SK-N-SH treated with all-trans-retinoic acid at 6 μM for 48 hours (cell line): ENCODE measurements around the gene CMBL.

Experiments
- ARNTL ChIP-seq: fragments of 450-650 bp; formaldehyde crosslinking; IDR thresholded peaks from 2 replicates; pipeline ENCODE4 v1.5.0; 2020; ENCODE audit warnings: low read depth, mild to moderate bottlenecking, moderate library complexity, borderline replicate concordance
- BACH2 ChIP-seq: fragments of 250-450 bp; sonication (Bioruptor Pico); IDR thresholded peaks from 2 replicates; pipeline ENCODE4 v1.9.0; 2021; ENCODE audit warnings: mild to moderate bottlenecking, borderline replicate concordance
- ESRRG ChIP-seq: fragments of 250-450 bp; sonication (Bioruptor Pico); IDR thresholded peaks from 2 replicates; pipeline ENCODE4 v1.6.1; 2021; ENCODE audit warnings: mild to moderate bottlenecking
- OSR1 ChIP-seq: fragments of 250-450 bp; sonication (Bioruptor Pico); IDR thresholded peaks from 2 replicates; pipeline ENCODE4 v1.8.0; 2022; ENCODE audit warnings: moderate library complexity, mild to moderate bottlenecking, inconsistent platforms
- RARB ChIP-seq: fragments of 250-450 bp; sonication (Bioruptor Pico); IDR thresholded peaks from 2 replicates; pipeline ENCODE4 v1.8.0; 2021; ENCODE audit warnings: mild to moderate bottlenecking, moderate library complexity
- SNAI2 ChIP-seq: fragments of 250-450 bp; sonication (Bioruptor Pico); IDR thresholded peaks from 2 replicates; pipeline ENCODE4 v1.5.0; 2020; ENCODE audit warnings: mild to moderate bottlenecking, moderate library complexity
- TOX ChIP-seq: fragments of 250-450 bp; sonication (Bioruptor Pico); IDR thresholded peaks from 2 replicates; pipeline ENCODE4 v1.8.0; 2021; ENCODE audit warnings: mild to moderate bottlenecking, moderate library complexity, borderline replicate concordance
- ZC3H10 ChIP-seq: fragments of 250-450 bp; sonication (Bioruptor Pico); IDR thresholded peaks from 2 replicates; pipeline ENCODE4 v1.5.1; 2021; ENCODE audit warnings: mild to moderate bottlenecking, moderate library complexity
- ZFP3 ChIP-seq: fragments of 250-450 bp; sonication (Bioruptor Pico); IDR thresholded peaks from 2 replicates; pipeline ENCODE4 v1.5.0; 2020; ENCODE audit warnings: mild to moderate bottlenecking, moderate library complexity
- ZFP30 ChIP-seq: fragments of 450-650 bp; formaldehyde crosslinking; IDR thresholded peaks from 2 replicates; pipeline ENCODE4 v1.5.0; 2022; ENCODE audit warnings: mild to moderate bottlenecking, moderate library complexity
- ZNF70 ChIP-seq: fragments of 450-650 bp; formaldehyde crosslinking; IDR thresholded peaks from 2 replicates; pipeline ENCODE4 v1.5.0; 2020; ENCODE audit warnings: mild to moderate bottlenecking, moderate library complexity
- ZNF8 ChIP-seq: fragments of 450-650 bp; formaldehyde crosslinking; IDR thresholded peaks from 2 replicates; pipeline ENCODE4 v1.5.0; 2020; ENCODE audit warnings: mild to moderate bottlenecking, moderate library complexity
- TF ChIP-seq, protein P1 (sequence below): fragments of 250-450 bp; sonication (Bioruptor Pico); IDR thresholded peaks from 2 replicates; pipeline ENCODE4 v1.5.1; 2021; ENCODE audit warnings: mild to moderate bottlenecking, moderate library complexity

DNA sequence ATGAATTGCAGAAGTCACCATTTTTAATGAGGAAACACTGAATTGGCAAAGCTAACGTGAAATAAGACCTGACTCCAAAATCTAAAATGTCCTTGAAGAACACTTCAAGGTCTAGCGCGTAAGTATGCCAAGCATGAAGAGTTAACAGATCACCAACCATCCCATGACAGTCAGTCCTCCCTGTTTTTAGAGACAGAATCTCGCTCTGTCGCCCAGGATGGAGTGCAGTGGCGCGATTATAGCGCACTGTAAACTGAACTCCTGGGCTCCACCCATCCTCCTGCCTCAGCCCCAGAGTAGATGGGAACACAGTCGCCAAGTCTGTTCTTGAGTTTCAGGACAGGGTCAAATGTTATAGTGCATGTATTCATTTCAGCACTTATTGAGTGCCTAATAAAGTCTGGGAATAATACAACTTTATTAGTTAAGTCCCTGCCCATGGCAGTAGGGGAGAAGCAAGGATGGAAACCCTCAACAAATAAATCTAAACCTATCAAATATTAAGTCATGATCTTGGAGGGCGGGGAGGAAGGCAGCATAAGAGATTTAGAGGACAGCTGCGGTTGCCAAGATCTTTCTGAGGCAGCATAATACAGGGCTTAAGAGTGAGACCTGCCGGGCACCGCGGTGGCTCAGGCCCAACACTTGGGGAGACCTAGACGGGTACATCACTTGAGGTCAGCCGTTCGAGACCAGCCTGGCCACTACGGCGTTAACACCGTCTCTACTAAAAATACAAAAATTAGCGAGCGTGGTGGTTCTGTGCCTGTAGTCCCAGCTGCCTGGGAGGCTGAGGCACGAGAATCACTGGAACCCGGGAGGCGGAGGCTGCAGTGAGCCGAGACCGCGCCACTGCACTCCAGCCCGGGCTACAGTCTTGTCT lies 59.1 kb downstream of the CMBL start:
- TF ChIP-seq, protein P1, sequence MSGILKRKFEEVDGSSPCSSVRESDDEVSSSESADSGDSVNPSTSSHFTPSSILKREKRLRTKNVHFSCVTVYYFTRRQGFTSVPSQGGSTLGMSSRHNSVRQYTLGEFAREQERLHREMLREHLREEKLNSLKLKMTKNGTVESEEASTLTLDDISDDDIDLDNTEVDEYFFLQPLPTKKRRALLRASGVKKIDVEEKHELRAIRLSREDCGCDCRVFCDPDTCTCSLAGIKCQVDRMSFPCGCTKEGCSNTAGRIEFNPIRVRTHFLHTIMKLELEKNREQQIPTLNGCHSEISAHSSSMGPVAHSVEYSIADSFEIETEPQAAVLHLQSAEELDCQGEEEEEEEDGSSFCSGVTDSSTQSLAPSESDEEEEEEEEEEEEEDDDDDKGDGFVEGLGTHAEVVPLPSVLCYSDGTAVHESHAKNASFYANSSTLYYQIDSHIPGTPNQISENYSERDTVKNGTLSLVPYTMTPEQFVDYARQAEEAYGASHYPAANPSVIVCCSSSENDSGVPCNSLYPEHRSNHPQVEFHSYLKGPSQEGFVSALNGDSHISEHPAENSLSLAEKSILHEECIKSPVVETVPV (CRISPR knock-in tag), result no peak
- TF ChIP-seq ARNTL (CRISPR knock-in tag) (no peak), BACH2 (CRISPR knock-in tag) (no peak), RARB (CRISPR knock-in tag) (no peak), ZFP30 (no peak), OSR1 (no peak), ESRRG (CRISPR knock-in tag) (no peak), ZNF70 (CRISPR knock-in tag) (no peak), ZFP3 (CRISPR knock-in tag) (no peak), ZC3H10 (CRISPR knock-in tag) (no peak), SNAI2 (CRISPR knock-in tag) (no peak), TOX (no peak), ZNF8 (no peak)
